ENCODE measurements around the gene PARP9. TPM values are rescaled to one million over a fixed set of nuclear protein-coding genes. Genes with fewer than 3 reads are reported as not detected.

Gene PARP9
- total RNA-seq, 2 experiments from 2014 or later: 0.57 to 1.4 TPM

- Histone ChIP-seq H4K20me1 (ENCODE audit: insufficient read depth, low read length) (peaks cover 24% of the 10 kb centered on the region), H3K4me1 (ENCODE audit: insufficient read depth, low read length, poor library complexity, severe bottlenecking) (peaks cover 25% of the 10 kb centered on the region), H3K79me2 (ENCODE audit: insufficient read depth, low read depth, low read length) (peaks cover 32% of the 10 kb centered on the region), H3K9me2 (ENCODE audit: insufficient read depth, low read length) (no peaks in the 10 kb centered on the region), H2AFZ (ENCODE audit: low read length) (peak overlapping the region; percentile 19; the same call in 1 of the 2 replicates), H3K27ac (ENCODE audit: low read depth, low read length, poor library complexity, severe bottlenecking) (no peak overlapping the region), H3K9me3 (ENCODE audit: low read length) (no peaks in the 10 kb centered on the region), H3K36me3 (ENCODE audit: insufficient read depth, low read length) (no peaks in the 10 kb centered on the region), H3K4me3 (ENCODE audit: low read depth, low read length, poor library complexity, severe bottlenecking) (no peak overlapping the region), H3K4me2 (ENCODE audit: low read length) (no peak overlapping the region)
- no TSS peak for BruUV-seq (replicated peaks)
- intact Hi-C loops (cut with micrococcal nuclease; ENCODE audit: unreplicated experiment): loop anchor here (10.0 kb wide), 1 partner anchor 1069 kb away; the partner anchor contains the start of gene HACD2
- no peak for DNase-seq (ENCODE audit: low spot score)
- no peak for TF ChIP-seq CTCF (conservative IDR thresholded peaks at IDR 0.05; ENCODE audit: low read length)
- TF ChIP-seq EZH2phosphoT487 (IDR thresholded peaks at IDR 0.05; ENCODE audit: borderline replicate concordance, low read depth, low read length): no peak
- POLR2A ChIA-PET: interaction anchor here (0.7 to 2.1 kb wide), 5 partner anchors 9 to 132 kb away, joined by 3 to 7 read pairs (median 4); partner anchors contain the start of genes FAM162A and WDR5B
- CTCF ChIA-PET (ENCODE audit: unreplicated experiment): no interaction called here
Measured at GRCh38 chr3:122515870-122516269, 48.2 kb downstream of the PARP9 start.

- DNase-seq (ENCODE audit: low spot score): no peak
- no TSS peak for BruUV-seq (replicated peaks)
- no peak for TF ChIP-seq CTCF (conservative IDR thresholded peaks at IDR 0.05; ENCODE audit: low read length)
- no peak for TF ChIP-seq EZH2phosphoT487 (IDR thresholded peaks at IDR 0.05; ENCODE audit: borderline replicate concordance, low read depth, low read length)
- POLR2A ChIA-PET: interaction anchor here (0.6 to 1.8 kb wide), 3 partner anchors 10 to 243 kb away, joined by 3 to 7 read pairs (median 6); partner anchors contain the start of gene FAM162A
- CTCF ChIA-PET (ENCODE audit: unreplicated experiment): no interaction called here
- Histone ChIP-seq H3K4me3 (ENCODE audit: low read depth, low read length, poor library complexity, severe bottlenecking) (peak overlapping the region; percentile 75), H3K27ac (ENCODE audit: low read depth, low read length, poor library complexity, severe bottlenecking) (peak overlapping the region; percentile 74), H3K36me3 (ENCODE audit: insufficient read depth, low read length) (peaks cover 8% of the 10 kb centered on the region), H4K20me1 (ENCODE audit: insufficient read depth, low read length) (peaks cover 30% of the 10 kb centered on the region), H3K9me3 (ENCODE audit: low read length) (no peaks in the 10 kb centered on the region; the same call in 1 of the 2 replicates), H3K4me1 (ENCODE audit: insufficient read depth, low read length, poor library complexity, severe bottlenecking) (peaks cover 25% of the 10 kb centered on the region), H3K79me2 (ENCODE audit: insufficient read depth, low read depth, low read length) (peaks cover 40% of the 10 kb centered on the region), H2AFZ (ENCODE audit: low read length) (peak overlapping the region; percentile 94), H3K9me2 (ENCODE audit: insufficient read depth, low read length) (no peaks in the 10 kb centered on the region), H3K4me2 (ENCODE audit: low read length) (peak overlapping the region; percentile 78)
- intact Hi-C loops (cut with micrococcal nuclease; ENCODE audit: unreplicated experiment): loop anchor here (10.0 kb wide), 1 partner anchor 1070 kb away; the partner anchor contains the start of gene HACD2
Measured at GRCh38 chr3:122515020-122515468, 49.1 kb downstream of the PARP9 start.

Data from OCI-LY7 (cell line).